H1 (cell line): ENCODE data around the gene SEMA3A. TPM values are rescaled to one million over a fixed set of nuclear protein-coding genes. Genes with fewer than 3 reads are reported as not detected.

ENCODE experiments used
- CTCF ChIA-PET: fragments of 300-600 bp; sonication (Branson Sonifier 250); formaldehyde crosslinking; loops from one replicate; lab custom pipeline; 2021; ENCODE audit not compliant: partially characterized antibody; lab: Charles Lee
- POLR2A ChIA-PET: fragments of 300-600 bp; sonication (Branson Sonifier 250); formaldehyde crosslinking; loops from one replicate; lab custom pipeline; 2021; ENCODE audit warnings: inconsistent platforms; ENCODE audit not compliant: partially characterized antibody; lab: Charles Lee
- DNase-seq, 2 experiments: peaks; one replicate each; pipeline versions ENCODE4 v3.0.0 to v3.0.0-alpha.2; 2010 to 2022; ENCODE audit warnings: low spot score in 2 of 2, low read depth in 1 of 2, mixed read lengths in 1 of 2
- FAIRE-seq: peaks from 2 replicates; lab custom pipeline; 2011; peaks lifted over from hg19 to GRCh38; lab: Jason Lieb, UNC
- H2AFZ ChIP-seq: 2 replicates; pipeline ENCODE4 v1.8.1; 2012; ENCODE audit warnings: low read length, inconsistent platforms
- H2AK5ac ChIP-seq: 2 replicates; pipeline ENCODE4 v1.6.1; 2013; ENCODE audit warnings: low read depth, low read length
- H2BK120ac ChIP-seq: replicated peaks from 2 replicates; pipeline ENCODE3; 2013; ENCODE audit warnings: low read depth, low read length, inconsistent platforms
- H2BK12ac ChIP-seq: 2 replicates; pipeline ENCODE4 v1.6.1; 2013; ENCODE audit warnings: low read depth, low read length
- H2BK15ac ChIP-seq: 2 replicates; pipeline ENCODE4 v1.6.1; 2013; ENCODE audit warnings: low read length
- H2BK20ac ChIP-seq: 2 replicates; pipeline ENCODE4 v1.6.1; 2013; ENCODE audit warnings: low read length
- H2BK5ac ChIP-seq: 2 replicates; pipeline ENCODE4 v1.6.1; 2013; ENCODE audit warnings: low read depth, low read length
- H3K14ac ChIP-seq: 2 replicates; pipeline ENCODE4 v1.6.1; 2013; ENCODE audit warnings: inconsistent platforms; ENCODE audit not compliant: insufficient read length
- H3K18ac ChIP-seq: 2 replicates; pipeline ENCODE4 v1.6.1; 2013; ENCODE audit warnings: low read length; ENCODE audit errors: extremely low read depth
- H3K23ac ChIP-seq: 2 replicates; pipeline ENCODE4 v1.6.1; 2013; ENCODE audit warnings: inconsistent platforms; ENCODE audit not compliant: insufficient read length
- H3K23me2 ChIP-seq: 2 replicates; pipeline ENCODE4 v1.6.1; 2013; ENCODE audit warnings: low read depth, low read length
- H3K27ac ChIP-seq: 2 replicates; pipeline ENCODE4 v1.6.1; 2011; ENCODE audit warnings: low read depth, low read length, inconsistent platforms
- H3K27me3 ChIP-seq, 4 experiments: replicated peaks in 1 of 4; 1 replicate in 1 of 4; 2 replicates in 3 of 4; pipeline versions ENCODE4 v1.6.1 to v1.8.1; 2011 to 2013; ENCODE audit warnings: low read length in 3 of 4, mild to moderate bottlenecking in 3 of 4, inconsistent platforms in 2 of 4, mixed read lengths in 2 of 4, moderate library complexity in 1 of 4; ENCODE audit not compliant: control insufficient read depth in 3 of 4, insufficient read depth in 3 of 4; ENCODE audit errors: extremely low read depth in 1 of 4
- H3K36me3 ChIP-seq, 4 experiments: 2 replicates each; pipeline versions ENCODE4 v1.6.1 to v1.8.1; 2011 to 2013; ENCODE audit warnings: mild to moderate bottlenecking in 4 of 4, low read length in 3 of 4, moderate library complexity in 2 of 4, control low read depth in 1 of 4, inconsistent platforms in 1 of 4; ENCODE audit not compliant: insufficient read depth in 4 of 4, control insufficient read depth in 2 of 4
- H3K4ac ChIP-seq: replicated peaks from 2 replicates; pipeline ENCODE3; 2013; ENCODE audit warnings: low read length, low read depth, mixed read lengths, inconsistent platforms; ENCODE audit not compliant: insufficient read length
- H3K4me1 ChIP-seq, 4 experiments: replicated peaks in 1 of 4; 1 replicate in 1 of 4; 2 replicates in 3 of 4; pipeline versions ENCODE4 v1.6.1 to v1.8.1; 2011 to 2013; ENCODE audit warnings: low read length in 3 of 4, inconsistent platforms in 2 of 4, mixed read lengths in 1 of 4; ENCODE audit not compliant: insufficient read depth in 4 of 4, control insufficient read depth in 3 of 4
- H3K4me2 ChIP-seq, 2 experiments: 2 replicates each; pipeline versions ENCODE4 v1.6.1 to v1.8.1; 2011 to 2013; ENCODE audit warnings: low read depth in 2 of 2, low read length in 2 of 2, control low read depth in 1 of 2, inconsistent platforms in 1 of 2, mild to moderate bottlenecking in 1 of 2; ENCODE audit not compliant: insufficient read depth in 1 of 2
- H3K4me3 ChIP-seq, 4 experiments: fragments of 200-600, 300-600 bp in 1 of 4; sonication (generic), shearing (Covaris generic), sonication (Bioruptor Twin) in 1 of 4; 2 replicates each; pipeline versions ENCODE4 v1.5.1 to v1.8.1; 2011 to 2016; ENCODE audit warnings: low read length in 4 of 4, low read depth in 3 of 4, control low read depth in 2 of 4, inconsistent platforms in 2 of 4, mild to moderate bottlenecking in 2 of 4, mixed read lengths in 1 of 4, moderate library complexity in 1 of 4; ENCODE audit not compliant: insufficient read depth in 2 of 4; ENCODE audit errors: extremely low read depth in 1 of 4
- H3K56ac ChIP-seq: replicated peaks from 2 replicates; pipeline ENCODE3; 2013; ENCODE audit warnings: low read depth, mild to moderate bottlenecking, mixed read lengths, low read length, inconsistent platforms; ENCODE audit not compliant: insufficient read length
- H3K79me1 ChIP-seq: 2 replicates; pipeline ENCODE4 v1.6.1; 2013; ENCODE audit warnings: low read depth, low read length, control low read depth
- H3K79me2 ChIP-seq, 2 experiments: 2 replicates each; pipeline versions ENCODE4 v1.6.1 to v1.8.1; 2012 to 2013; ENCODE audit warnings: low read length in 2 of 2, mild to moderate bottlenecking in 2 of 2, inconsistent platforms in 1 of 2; ENCODE audit not compliant: insufficient read depth in 2 of 2, control insufficient read depth in 1 of 2
- H3K9ac ChIP-seq, 4 experiments: replicated peaks in 1 of 4; 1 replicate in 1 of 4; 2 replicates in 3 of 4; pipeline versions ENCODE4 v1.6.1 to v1.8.1; 2011 to 2013; ENCODE audit warnings: low read depth in 3 of 4, low read length in 3 of 4, control low read depth in 2 of 4, mild to moderate bottlenecking in 2 of 4, moderate library complexity in 2 of 4, inconsistent platforms in 1 of 4; ENCODE audit errors: extremely low read depth in 1 of 4
- H3K9me3 ChIP-seq, 2 experiments: 2 replicates each; pipeline versions ENCODE4 v1.6.1 to v1.8.1; 2012 to 2013; ENCODE audit warnings: mild to moderate bottlenecking in 2 of 2, moderate library complexity in 2 of 2, control low read depth in 1 of 2, inconsistent platforms in 1 of 2, low read depth in 1 of 2, low read length in 1 of 2, mixed read lengths in 1 of 2; ENCODE audit not compliant: insufficient read depth in 2 of 2
- H4K20me1 ChIP-seq, 2 experiments: replicated peaks in 1 of 2; 2 replicates each; pipeline versions ENCODE3 to v1.8.1; 2011 to 2013; ENCODE audit warnings: inconsistent platforms in 2 of 2, low read length in 2 of 2, mild to moderate bottlenecking in 1 of 2; ENCODE audit not compliant: insufficient read depth in 2 of 2, control insufficient read depth in 1 of 2
- H4K5ac ChIP-seq: 2 replicates; pipeline ENCODE4 v1.6.1; 2013; ENCODE audit warnings: low read length, low read depth, mixed read lengths, inconsistent platforms; ENCODE audit not compliant: insufficient read length
- H4K8ac ChIP-seq: 2 replicates; pipeline ENCODE4 v1.8.0; 2013; ENCODE audit warnings: mild to moderate bottlenecking, moderate library complexity, low read length, inconsistent platforms; ENCODE audit not compliant: insufficient read depth; ENCODE audit errors: extremely low read depth
- H4K91ac ChIP-seq: replicated peaks from 2 replicates; pipeline ENCODE3; 2013; ENCODE audit warnings: low read length, mixed read lengths, inconsistent platforms; ENCODE audit not compliant: insufficient read length
- BACH1 ChIP-seq: IDR thresholded peaks from 2 replicates; pipeline ENCODE4 v1.6.1; 2012; ENCODE audit warnings: low read length, improper control_type of control experiment
- CEBPB ChIP-seq: IDR thresholded peaks from 2 replicates; pipeline ENCODE4 v1.6.1; 2012; ENCODE audit warnings: low read depth, low read length
- CHD2 ChIP-seq: IDR thresholded peaks from 2 replicates; pipeline ENCODE4 v1.6.1; 2012; ENCODE audit warnings: low read length, improper control_type of control experiment
- EP300 ChIP-seq, 2 experiments: IDR thresholded peaks; 1 replicate in 1 of 2; 2 replicates in 1 of 2; pipeline ENCODE4 v1.6.1; 2011 to 2012; ENCODE audit warnings: low read depth in 2 of 2, low read length in 2 of 2, mild to moderate bottlenecking in 2 of 2, borderline replicate concordance in 1 of 2, inconsistent platforms in 1 of 2, moderate library complexity in 1 of 2
- HDAC6 ChIP-seq: IDR thresholded peaks from one replicate; pipeline ENCODE4 v1.7.1; 2012; ENCODE audit warnings: low read depth, mild to moderate bottlenecking, inconsistent platforms, low read length, moderate library complexity
- KDM4A ChIP-seq: IDR thresholded peaks from one replicate; pipeline ENCODE4 v1.7.1; 2012; ENCODE audit warnings: low read depth, mild to moderate bottlenecking, moderate library complexity, low read length, inconsistent platforms; ENCODE audit not compliant: severe bottlenecking
- POLR2A ChIP-seq, 2 experiments: IDR thresholded peaks; 1 replicate in 1 of 2; 2 replicates in 1 of 2; pipeline ENCODE4 v1.6.1; 2011; ENCODE audit warnings: low read depth in 2 of 2, low read length in 2 of 2, mild to moderate bottlenecking in 2 of 2; ENCODE audit errors: control extremely low read depth in 1 of 2
- SP4 ChIP-seq: IDR thresholded peaks from 2 replicates; pipeline ENCODE4 v1.6.1; 2012; ENCODE audit warnings: low read length, inconsistent platforms
- TEAD4 ChIP-seq: IDR thresholded peaks from 2 replicates; pipeline ENCODE4 v1.6.1; 2012; ENCODE audit warnings: low read depth, low read length, inconsistent platforms, mixed read lengths
- WGBS, 2 experiments: shearing (Covaris generic) in 1 of 2; methylation state at CpG; one replicate each; pipeline versions ENCODE4 v1.1.6 to v1.1.7; 2013 to 2015; ENCODE audit warnings: low lambda C conversion rate in 2 of 2, mixed read lengths in 2 of 2, inconsistent platforms in 1 of 2, low coverage in 1 of 2, missing lambda C conversion rate in 1 of 2; ENCODE audit not compliant: insufficient replicate concordance in 2 of 2, insufficient coverage in 1 of 2, insufficient read length in 1 of 2; ENCODE audit errors: extremely low coverage in 1 of 2, missing lambda C conversion rate in 1 of 2; 5-methylcytosine and 5-hydroxymethylcytosine counted together
- polyA plus RNA-seq, 7 experiments: library from polyadenylated mRNA; depleted of rRNA in 3 of 7; stranded (reverse) in 5 of 7; unstranded in 2 of 7; fragments of >200 nt in 5 of 7; fragments of 200-250 nt in 2 of 7; gene quantifications; 1 replicate in 5 of 7; 2 replicates in 1 of 7; 4 replicates in 1 of 7; pipeline versions ENCODE4 v1.2.1 to v1.2.3, GENCODE V29; 2011 to 2013; ENCODE audit warnings: missing spikeins in 2 of 7, mixed read lengths in 2 of 7
- total RNA-seq: library from RNA; stranded (reverse); fragmentation: NEBNext Ultra II Directional; extraction: Animal tissue kit (Norgen Biotek cat#: 25700); gene quantifications from 2 replicates; pipeline ENCODE4 v1.2.1, GENCODE V29; 2021

Gene SEMA3A
- total and polyA plus RNA-seq, 2 of the 8 experiments (the other 6 are each of a cell fraction or from before 2014, with no cell fraction given) = 8.1 to 45.9 TPM

DNA sequence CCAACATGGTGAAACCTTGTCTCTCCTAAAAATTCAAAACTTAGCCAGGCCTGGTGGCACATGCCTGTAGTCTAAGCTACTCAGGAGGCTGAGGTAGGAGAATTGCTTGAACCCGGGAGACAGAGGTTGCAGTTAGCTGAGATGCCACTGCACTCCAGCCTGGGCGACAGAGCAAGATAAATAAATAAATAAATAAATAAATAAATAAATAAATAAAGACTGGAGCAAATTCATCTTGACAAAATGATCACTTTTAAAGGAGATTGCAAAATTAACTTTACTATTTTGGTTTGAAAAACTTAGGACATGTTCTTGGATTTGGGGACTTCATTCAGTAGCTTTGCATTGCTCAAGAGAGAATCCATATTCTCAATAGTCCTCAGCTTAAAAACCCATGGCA is 137.0 kb downstream of the SEMA3A start:
- Histone ChIP-seq H3K9ac (no peak overlapping the region), H2BK5ac (no peak overlapping the region), H3K56ac (no peak overlapping the region), H3K23me2 (no peaks in the 10 kb centered on the region), H3K4ac (no peak overlapping the region), H3K23ac (no peak overlapping the region), H3K4me3 (no peak overlapping the region), H3K27ac (no peak overlapping the region), H3K18ac (no peak overlapping the region), H2BK120ac (no peak overlapping the region), H3K36me3 (no peaks in the 10 kb centered on the region), H2BK12ac (no peak overlapping the region), H4K8ac (no peak overlapping the region), H2AFZ (no peak overlapping the region), H4K5ac (no peak overlapping the region), H3K9me3 (no peaks in the 10 kb centered on the region; a peak in 1 of 4 replicates), H3K14ac (no peak overlapping the region), H3K4me1 (peaks cover 0 to 9% (median 0%) of the 10 kb centered on the region in 4 experiments; a peak in 2 of 7 replicates), H4K20me1 (no peaks in the 10 kb centered on the region), H3K79me2 (peaks cover 0 to 2% of the 10 kb centered on the region in 2 experiments; a peak in 1 of 4 replicates), H3K27me3 (no peaks in the 10 kb centered on the region), H3K4me2 (no peak overlapping the region), H2AK5ac (no peak overlapping the region), H2BK15ac (no peak overlapping the region), H4K91ac (no peak overlapping the region), H2BK20ac (no peak overlapping the region), H3K79me1 (no peaks in the 10 kb centered on the region)
- ChIA-PET POLR2A (interaction anchor here (0.6 kb wide), 1 partner anchor 334 kb away, joined by 3 read pairs; no protein-coding TSS in a partner anchor), CTCF (no interaction called here)
- 100% methylated on average over 2 of the region's 2 CpGs; no CpG with 5 or more reads in 1 of the 2 experiments for WGBS, 2 experiments
- no peak for DNase-seq
- TF ChIP-seq CHD2 = no peak
- TF ChIP-seq POLR2A (IDR thresholded peaks at IDR 0.05; ENCODE audit: control extremely low read depth in 1 of 2, low read depth in 2 of 2, low read length in 2 of 2) = no peak
- TF ChIP-seq SP4 = no peak
- no peak for TF ChIP-seq EP300 (IDR thresholded peaks at IDR 0.05; ENCODE audit: borderline replicate concordance in 1 of 2, low read depth in 2 of 2, low read length in 2 of 2)
- no peak for TF ChIP-seq CEBPB
- no peak for TF ChIP-seq TEAD4
- TF ChIP-seq KDM4A = no peak
- no peak for TF ChIP-seq HDAC6
- TF ChIP-seq BACH1 = no peak
- FAIRE-seq = no peak
